Measurements from ENCODE around the gene SERPINB10.
A peak's percentile ranks its signal among the peaks of the same experiment; 100 is the strongest.
"Not testable (repeated sequence)": the region's sequence is repeated elsewhere in the genome, so short reads cannot be mapped to it uniquely, and the experiment has no call there.

Gene SERPINB10

GRCh38 chr18:63904694-63905093 is 3.1 kb upstream of the SERPINB10 start:
- DNase-seq (ENCODE audit: insufficient read length, low spot score) (no peak), FAIRE-seq (no peak)
- TF ChIP-seq POLR2AphosphoS5 (IDR thresholded peaks at IDR 0.05; ENCODE audit: low read depth, low read length) (no peak), PAX5 (IDR thresholded peaks at IDR 0.05; ENCODE audit: insufficient read depth, low read length, severe bottlenecking) (no peak), POLR2A (IDR thresholded peaks at IDR 0.05; ENCODE audit: low read depth, low read length) (no peak), TAF1 (IDR thresholded peaks at IDR 0.05; ENCODE audit: low read depth, low read length) (no peak), SPI1 (IDR thresholded peaks at IDR 0.05; ENCODE audit: low read depth, low read length) (no peak), POU2F2 (IDR thresholded peaks at IDR 0.05; ENCODE audit: low read depth, low read length) (no peak)

GRCh38 chr18:63905361-63905760 is 2.4 kb upstream of the SERPINB10 start:
- no peak for TF ChIP-seq POLR2AphosphoS5 (IDR thresholded peaks at IDR 0.05; ENCODE audit: low read depth, low read length)
- no peak for TF ChIP-seq PAX5 (IDR thresholded peaks at IDR 0.05; ENCODE audit: insufficient read depth, low read length, severe bottlenecking)
- TF ChIP-seq SPI1 (IDR thresholded peaks at IDR 0.05; ENCODE audit: low read depth, low read length) = no peak
- no peak for TF ChIP-seq TAF1 (IDR thresholded peaks at IDR 0.05; ENCODE audit: low read depth, low read length)
- TF ChIP-seq POLR2A (IDR thresholded peaks at IDR 0.05; ENCODE audit: low read depth, low read length) = no peak
- no peak for TF ChIP-seq POU2F2 (IDR thresholded peaks at IDR 0.05; ENCODE audit: low read depth, low read length)
- no peak for DNase-seq (ENCODE audit: insufficient read length, low spot score)
- peak; percentile 13 for FAIRE-seq

GRCh38 chr18:63906056-63906455 is 1.7 kb upstream of the SERPINB10 start:
- TF ChIP-seq POLR2AphosphoS5 (IDR thresholded peaks at IDR 0.05; ENCODE audit: low read depth, low read length) = no peak
- TF ChIP-seq SPI1 (IDR thresholded peaks at IDR 0.05; ENCODE audit: low read depth, low read length) = no peak
- TF ChIP-seq TAF1 (IDR thresholded peaks at IDR 0.05; ENCODE audit: low read depth, low read length) = no peak
- TF ChIP-seq POU2F2 (IDR thresholded peaks at IDR 0.05; ENCODE audit: low read depth, low read length) = no peak
- TF ChIP-seq POLR2A (IDR thresholded peaks at IDR 0.05; ENCODE audit: low read depth, low read length) = no peak
- no peak for TF ChIP-seq PAX5 (IDR thresholded peaks at IDR 0.05; ENCODE audit: insufficient read depth, low read length, severe bottlenecking)
- DNase-seq (ENCODE audit: insufficient read length, low spot score) (no peak), FAIRE-seq (no peak)

- peak; percentile 9 for FAIRE-seq
- DNase-seq (ENCODE audit: insufficient read length, low spot score) = no peak
These were observed 1.1 kb downstream of the SERPINB10 start for GRCh38 chr18:63908858-63909257.

GRCh38 chr18:63909870-63910269 is 2.1 kb downstream of the SERPINB10 start:
- TF ChIP-seq SPI1 (IDR thresholded peaks at IDR 0.05; ENCODE audit: low read depth, low read length) (no peak), POLR2AphosphoS5 (IDR thresholded peaks at IDR 0.05; ENCODE audit: low read depth, low read length) (no peak), POU2F2 (IDR thresholded peaks at IDR 0.05; ENCODE audit: low read depth, low read length) (no peak), POLR2A (IDR thresholded peaks at IDR 0.05; ENCODE audit: low read depth, low read length) (no peak), TAF1 (IDR thresholded peaks at IDR 0.05; ENCODE audit: low read depth, low read length) (no peak)
- DNase-seq (ENCODE audit: insufficient read length, low spot score) (no peak), FAIRE-seq (peak; percentile 40)

More at GRCh38 chr18:63908858-63909257, 1.1 kb downstream of the SERPINB10 start:
- TF ChIP-seq POLR2AphosphoS5 (IDR thresholded peaks at IDR 0.05; ENCODE audit: low read depth, low read length) (no peak), POLR2A (IDR thresholded peaks at IDR 0.05; ENCODE audit: low read depth, low read length) (no peak), TAF1 (IDR thresholded peaks at IDR 0.05; ENCODE audit: low read depth, low read length) (no peak), POU2F2 (IDR thresholded peaks at IDR 0.05; ENCODE audit: low read depth, low read length) (no peak), PAX5 (IDR thresholded peaks at IDR 0.05; ENCODE audit: insufficient read depth, low read length, severe bottlenecking) (no peak), SPI1 (IDR thresholded peaks at IDR 0.05; ENCODE audit: low read depth, low read length) (no peak)

GRCh38 chr18:63917817-63918216 is 10.1 kb downstream of the SERPINB10 start:
- TF ChIP-seq POLR2AphosphoS5 (IDR thresholded peaks at IDR 0.05; ENCODE audit: low read depth, low read length) (no peak), PAX5 (IDR thresholded peaks at IDR 0.05; ENCODE audit: insufficient read depth, low read length, severe bottlenecking) (no peak), POU2F2 (IDR thresholded peaks at IDR 0.05; ENCODE audit: low read depth, low read length) (no peak), TAF1 (IDR thresholded peaks at IDR 0.05; ENCODE audit: low read depth, low read length) (no peak), POLR2A (IDR thresholded peaks at IDR 0.05; ENCODE audit: low read depth, low read length) (no peak), SPI1 (IDR thresholded peaks at IDR 0.05; ENCODE audit: low read depth, low read length) (no peak)
- DNase-seq (ENCODE audit: insufficient read length, low spot score) (no peak), FAIRE-seq (no peak)

- no peak for DNase-seq (ENCODE audit: insufficient read length, low spot score)
- FAIRE-seq = no peak
- TF ChIP-seq PAX5 (IDR thresholded peaks at IDR 0.05; ENCODE audit: insufficient read depth, low read length, severe bottlenecking) (no peak), SPI1 (IDR thresholded peaks at IDR 0.05; ENCODE audit: low read depth, low read length) (no peak), POU2F2 (IDR thresholded peaks at IDR 0.05; ENCODE audit: low read depth, low read length) (no peak), POLR2A (IDR thresholded peaks at IDR 0.05; ENCODE audit: low read depth, low read length) (no peak), POLR2AphosphoS5 (IDR thresholded peaks at IDR 0.05; ENCODE audit: low read depth, low read length) (no peak), TAF1 (IDR thresholded peaks at IDR 0.05; ENCODE audit: low read depth, low read length) (no peak)
These were observed 14.3 kb downstream of the SERPINB10 start for GRCh38 chr18:63922049-63922448.

GRCh38 chr18:63924551-63924950 is 16.8 kb downstream of the SERPINB10 start:
- FAIRE-seq (no peak), DNase-seq (ENCODE audit: insufficient read length, low spot score) (no peak)
- TF ChIP-seq POLR2A (IDR thresholded peaks at IDR 0.05; ENCODE audit: low read depth, low read length) = no peak
- TF ChIP-seq SPI1 (IDR thresholded peaks at IDR 0.05; ENCODE audit: low read depth, low read length) = no peak
- TF ChIP-seq POU2F2 (IDR thresholded peaks at IDR 0.05; ENCODE audit: low read depth, low read length) = no peak

- FAIRE-seq (no peak), DNase-seq (ENCODE audit: insufficient read length, low spot score) (no peak)
- TF ChIP-seq SPI1 (IDR thresholded peaks at IDR 0.05; ENCODE audit: low read depth, low read length) (no peak), POU2F2 (IDR thresholded peaks at IDR 0.05; ENCODE audit: low read depth, low read length) (no peak), POLR2A (IDR thresholded peaks at IDR 0.05; ENCODE audit: low read depth, low read length) (no peak), POLR2AphosphoS5 (IDR thresholded peaks at IDR 0.05; ENCODE audit: low read depth, low read length) (no peak), TAF1 (IDR thresholded peaks at IDR 0.05; ENCODE audit: low read depth, low read length) (no peak), PAX5 (IDR thresholded peaks at IDR 0.05; ENCODE audit: insufficient read depth, low read length, severe bottlenecking) (no peak)
These were observed 20.6 kb downstream of the SERPINB10 start for GRCh38 chr18:63928331-63928730.

- FAIRE-seq; DNase-seq (ENCODE audit: insufficient read length, low spot score): not testable (repeated sequence)
These were observed 21.6 kb downstream of the SERPINB10 start for GRCh38 chr18:63929369-63929768.

Data from GM12891 (cell line).